DMS 273 (cell line): ENCODE data around the gene KCNQ1.

ENCODE experiments used
- DNase-seq: peaks from one replicate; lab custom pipeline; 2025; ENCODE audit not compliant: unreplicated experiment; lab: John Stamatoyannopoulos, UW

KCNQ1 gene

DNA sequence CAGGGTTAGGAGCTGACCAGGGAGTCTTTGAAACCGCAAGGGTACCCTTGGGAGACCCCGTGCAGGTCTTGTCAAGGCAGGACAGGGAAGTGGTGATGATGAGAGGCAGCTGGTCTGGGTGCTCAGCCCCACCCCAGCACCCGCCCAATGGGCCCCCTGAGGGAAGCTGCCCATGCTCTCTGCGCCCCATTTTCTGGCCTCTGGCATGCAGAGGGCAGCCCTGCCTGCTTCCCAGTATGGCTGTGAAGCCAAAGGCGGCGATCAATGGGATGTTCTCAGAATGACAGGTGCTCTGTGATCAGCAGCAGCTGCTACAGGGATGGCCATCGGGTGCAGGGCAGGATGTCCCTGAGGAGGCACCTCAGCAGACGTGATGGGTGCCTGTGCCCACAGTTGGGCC, 386.1 kb downstream of the KCNQ1 start:
- DNase-seq = no peak

- DNase-seq = no peak
These were observed 387.1 kb downstream of the KCNQ1 start for GRCh38 chr11:2831781-2832532.

DNA sequence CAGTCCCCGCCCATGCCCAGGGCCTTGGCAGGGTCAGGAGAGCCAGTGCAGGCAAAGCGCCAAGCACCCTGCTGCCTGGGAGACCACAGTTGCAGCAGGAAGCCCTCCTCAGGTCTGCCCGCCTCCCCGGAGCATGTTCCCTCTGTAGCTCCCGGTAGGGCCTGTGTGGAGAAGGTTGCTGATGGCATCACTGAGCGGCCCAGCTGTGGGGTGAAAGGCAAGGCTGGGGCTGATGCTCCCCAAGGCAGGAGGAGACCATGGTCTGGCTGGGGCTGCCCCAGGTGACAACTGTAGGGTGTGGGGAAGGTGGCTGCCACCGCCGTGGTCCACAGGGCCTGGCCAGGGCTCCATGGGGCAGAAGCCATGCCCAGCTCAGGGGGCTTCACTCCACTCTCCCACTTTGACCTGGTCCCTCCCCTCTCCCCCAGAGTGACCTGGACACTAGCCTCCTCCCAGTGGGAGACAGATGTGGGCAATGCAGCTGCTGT, 387.8 kb downstream of the KCNQ1 start:
- no peak for DNase-seq

GRCh38 chr11:2833051-2833715, 388.4 kb downstream of the KCNQ1 start:
- no peak for DNase-seq

- DNase-seq = no peak
These were observed 389.1 kb downstream of the KCNQ1 start for GRCh38 chr11:2833716-2834502.

DNA sequence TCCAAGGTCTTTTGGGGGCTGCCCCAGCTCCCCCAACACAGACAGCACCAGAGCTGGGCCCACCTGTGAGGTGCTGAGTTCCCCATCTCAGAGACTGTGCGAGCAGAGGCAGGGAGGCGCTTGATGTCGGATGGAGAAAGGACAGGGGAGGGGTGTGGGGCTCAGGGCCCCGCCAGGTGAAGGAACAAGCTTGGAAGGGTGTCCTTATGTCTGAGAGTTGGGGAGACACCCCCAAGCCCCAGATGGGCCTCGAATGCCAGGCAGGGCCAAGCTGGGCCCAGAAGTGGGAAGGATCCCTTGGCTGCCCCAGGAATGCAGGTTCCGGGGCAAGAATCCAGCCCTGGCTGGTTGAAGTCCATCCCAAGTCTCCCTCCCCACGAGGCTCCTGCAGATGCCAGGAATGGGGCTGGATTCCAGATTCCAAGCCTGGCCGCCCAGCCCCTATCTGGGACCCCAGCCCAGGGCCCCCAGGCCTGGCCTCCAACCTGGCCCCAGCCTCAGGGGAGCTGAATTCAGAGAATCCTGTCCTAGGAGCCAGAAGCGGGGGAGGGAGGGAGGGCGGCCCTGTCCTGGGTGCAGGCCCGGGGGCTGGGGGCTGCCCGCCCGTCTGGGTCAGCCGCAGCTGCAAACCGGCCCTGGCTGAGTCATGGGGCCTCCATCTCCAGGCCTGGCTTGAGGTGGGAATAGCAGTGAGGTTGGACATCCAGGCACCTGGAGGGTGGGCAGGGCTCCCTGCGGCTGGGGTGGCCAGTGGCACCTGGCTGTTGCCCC, 389.9 kb downstream of the KCNQ1 start:
- no peak for DNase-seq

DNA sequence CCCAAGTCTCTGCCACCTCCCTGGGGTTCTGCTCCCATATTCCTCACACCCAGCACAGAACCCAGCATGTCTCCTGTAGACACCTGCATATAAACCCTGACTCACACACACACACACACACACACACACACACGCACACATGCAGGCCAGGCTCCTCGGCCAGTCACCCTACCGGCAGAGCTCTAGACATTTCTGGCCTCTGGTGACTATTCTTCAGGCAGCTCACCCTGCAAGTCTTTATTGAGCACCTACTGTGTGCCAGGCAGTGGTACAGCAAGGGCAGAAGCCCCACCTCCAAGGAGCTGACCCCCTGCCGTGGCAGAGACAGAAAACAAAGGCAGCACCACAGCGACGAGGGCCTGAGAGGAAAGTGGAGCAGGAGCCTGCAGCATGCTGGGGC, 390.5 kb downstream of the KCNQ1 start:
- no peak for DNase-seq

DNA sequence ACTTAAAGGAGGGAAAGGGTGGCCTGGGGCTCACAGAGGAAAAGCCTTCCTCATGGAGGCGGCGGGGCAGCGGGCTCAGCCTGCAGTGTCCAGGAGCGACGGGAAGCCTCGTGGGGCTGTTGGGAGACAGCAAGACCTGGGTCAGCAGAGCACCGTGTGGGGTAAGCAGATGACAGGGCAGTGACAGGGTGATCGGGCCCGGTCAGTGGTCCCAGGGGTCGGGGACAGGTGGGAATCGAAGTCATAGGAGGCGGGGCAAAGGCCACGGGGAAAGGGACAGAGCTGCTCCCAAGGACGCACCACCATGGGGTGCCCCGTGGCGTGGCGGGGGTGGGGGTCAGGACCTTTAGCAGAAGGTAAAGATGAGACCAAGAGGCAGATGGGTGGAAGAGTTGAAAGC, 390.9 kb downstream of the KCNQ1 start:
- DNase-seq = no peak

DNA sequence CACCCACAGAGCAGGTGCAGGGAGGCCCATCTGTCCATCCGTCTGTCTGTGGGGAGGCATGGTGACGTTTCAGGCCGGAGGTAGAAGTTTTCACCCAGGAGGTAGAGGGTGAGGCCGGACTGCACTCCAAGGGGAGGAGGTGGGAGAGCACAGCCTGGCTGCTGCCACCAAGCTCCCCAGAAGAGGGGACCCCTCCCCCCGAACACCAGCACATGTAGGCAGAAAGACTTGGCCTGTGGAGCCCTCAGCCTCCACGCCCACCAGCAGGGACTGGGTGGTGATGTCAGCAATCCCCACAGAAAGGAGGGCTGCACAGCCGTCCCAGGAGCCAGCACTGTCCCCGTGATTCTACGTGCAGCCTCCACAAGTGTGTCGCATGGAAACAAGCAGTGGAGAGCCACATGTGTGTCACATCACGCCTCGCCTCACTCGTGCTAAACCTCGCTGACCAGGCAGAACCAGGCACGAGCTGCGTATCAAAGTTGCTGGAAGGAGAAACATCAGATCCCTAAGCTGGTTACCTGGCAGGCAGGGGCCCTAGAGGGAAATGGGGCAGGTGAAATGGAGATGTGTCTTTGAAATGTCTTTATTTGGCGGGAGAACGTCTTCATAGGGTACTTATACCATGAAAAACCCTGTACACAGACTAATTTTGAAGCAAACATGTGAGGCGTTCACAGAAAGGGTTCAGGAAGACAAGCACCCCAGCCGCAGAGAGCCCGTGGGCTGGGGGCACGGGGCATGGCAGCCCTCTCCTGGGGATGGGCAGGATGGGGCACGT, 391.7 kb downstream of the KCNQ1 start:
- no peak for DNase-seq

DNA sequence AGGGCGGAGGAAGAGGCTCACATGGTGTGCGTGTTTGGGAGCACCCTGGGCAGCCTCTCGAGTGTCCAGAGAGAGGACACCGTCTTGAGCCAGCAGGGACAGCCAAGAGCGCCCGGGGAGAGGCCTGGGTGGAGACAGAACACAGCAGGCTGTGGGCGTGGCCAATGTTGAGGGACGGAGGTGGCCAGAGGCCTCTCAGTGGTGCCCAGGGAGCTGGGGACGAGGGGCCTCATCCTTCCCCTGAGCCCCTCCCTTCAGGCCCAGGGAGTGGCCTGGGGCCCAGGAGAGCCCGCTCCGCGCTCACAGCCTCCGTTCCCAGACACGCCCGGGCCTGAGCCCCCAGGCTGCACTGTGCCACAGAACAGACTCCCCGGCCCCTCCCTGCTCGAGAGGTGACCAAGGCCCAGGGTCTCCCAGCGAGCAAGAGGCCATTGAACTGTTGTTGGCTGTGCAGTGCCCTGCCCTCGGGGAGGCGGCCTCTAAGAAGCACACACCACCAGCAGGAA, 392.3 kb downstream of the KCNQ1 start:
- no peak for DNase-seq

- no peak for DNase-seq
These were observed 392.8 kb downstream of the KCNQ1 start for GRCh38 chr11:2837651-2838050.

DNA sequence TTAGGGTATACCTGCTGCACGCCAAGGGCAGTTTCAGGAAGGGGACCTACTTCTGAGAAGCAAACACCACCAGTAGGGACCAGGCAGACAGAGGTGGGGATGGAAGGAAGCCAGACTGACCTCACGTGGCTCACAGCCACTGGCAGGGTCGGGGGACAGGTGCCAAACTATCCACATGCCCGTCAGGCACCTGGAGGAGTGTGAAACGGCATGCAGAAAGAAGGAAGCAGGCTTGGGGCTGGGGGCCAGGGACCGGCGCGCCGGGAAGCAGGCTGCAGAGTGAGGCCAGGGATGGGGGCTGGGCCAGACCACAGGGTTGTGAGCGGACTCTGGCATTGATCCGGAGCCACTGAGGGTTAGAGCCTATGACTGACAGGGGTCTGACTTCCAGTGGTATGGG, 393.3 kb downstream of the KCNQ1 start:
- DNase-seq = no peak

DNA sequence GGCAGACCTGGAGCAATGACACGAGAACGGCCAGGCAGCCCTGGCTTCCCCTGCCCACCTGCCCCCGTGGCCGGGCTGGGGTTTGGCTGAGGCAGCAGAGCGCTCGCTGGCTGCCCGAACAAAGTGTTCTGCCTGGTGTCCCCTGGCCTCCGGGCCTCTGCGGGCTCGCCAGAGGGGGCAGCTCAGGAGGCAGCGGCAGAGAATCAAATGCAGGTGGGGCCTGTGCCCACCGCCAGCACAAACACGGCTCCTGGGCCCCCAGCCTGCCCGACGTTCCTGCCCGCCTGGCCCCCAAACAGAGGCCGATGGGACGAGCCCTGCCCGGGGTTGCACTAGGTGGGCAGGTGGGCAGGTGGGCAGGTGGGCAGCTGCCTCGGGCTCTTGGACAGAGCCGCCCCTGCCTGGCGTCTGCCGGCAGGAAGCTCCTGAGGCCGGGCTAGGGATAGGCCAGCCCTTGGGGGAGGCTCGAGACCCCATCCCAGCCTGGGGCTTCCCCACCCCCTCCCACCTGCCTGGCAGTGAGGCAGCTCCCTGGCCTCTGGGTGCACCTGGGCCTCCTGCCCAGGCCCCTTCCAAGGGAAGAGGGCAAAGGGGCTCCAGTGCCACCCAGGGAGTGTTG, 394.0 kb downstream of the KCNQ1 start:
- DNase-seq = no peak

GRCh38 chr11:2839395-2839943, 394.7 kb downstream of the KCNQ1 start:
- DNase-seq = no peak

DNA sequence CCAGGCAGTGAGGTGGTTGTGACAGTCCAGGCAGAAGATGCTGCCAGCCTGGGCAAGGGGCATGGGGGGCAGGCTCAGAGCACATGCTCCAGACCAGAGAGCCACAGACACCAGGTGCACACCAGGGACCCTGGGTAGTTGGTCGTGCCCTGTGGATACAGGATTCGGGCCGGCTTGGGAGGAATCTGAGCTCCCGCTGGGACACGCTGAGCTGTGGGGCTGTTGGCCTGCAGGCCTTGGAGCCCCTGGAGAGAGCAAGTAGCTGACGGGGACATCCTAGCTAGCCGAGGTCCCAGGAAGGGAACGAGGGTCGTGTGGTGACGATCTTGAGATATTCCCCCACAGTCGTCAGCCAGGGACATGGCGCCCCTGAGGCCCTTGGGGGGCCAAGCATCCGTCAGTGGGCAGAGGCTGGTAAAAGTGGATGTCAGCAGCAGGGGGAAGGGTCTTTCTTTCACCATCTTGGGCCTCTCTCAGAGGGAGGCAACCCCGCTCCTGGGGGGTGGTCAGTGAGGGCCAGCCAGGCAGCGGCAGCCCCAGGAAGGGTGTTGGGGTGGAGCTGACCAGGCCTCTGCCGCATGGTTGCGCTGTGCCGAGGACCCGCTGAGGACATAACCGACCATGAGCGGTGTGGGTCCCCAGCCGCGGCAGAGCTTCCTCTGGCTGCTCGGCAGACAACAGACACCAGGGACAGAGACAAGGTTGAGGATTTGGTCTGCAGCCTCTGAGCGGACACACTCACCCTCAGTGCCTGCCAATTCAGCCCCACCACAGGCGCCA, 396.8 kb downstream of the KCNQ1 start:
- DNase-seq = no peak

GRCh38 chr11:2842876-2843275, 398.1 kb downstream of the KCNQ1 start:
- no peak for DNase-seq

- DNase-seq = no peak
These were observed 398.7 kb downstream of the KCNQ1 start for GRCh38 chr11:2843551-2843950.

DNA sequence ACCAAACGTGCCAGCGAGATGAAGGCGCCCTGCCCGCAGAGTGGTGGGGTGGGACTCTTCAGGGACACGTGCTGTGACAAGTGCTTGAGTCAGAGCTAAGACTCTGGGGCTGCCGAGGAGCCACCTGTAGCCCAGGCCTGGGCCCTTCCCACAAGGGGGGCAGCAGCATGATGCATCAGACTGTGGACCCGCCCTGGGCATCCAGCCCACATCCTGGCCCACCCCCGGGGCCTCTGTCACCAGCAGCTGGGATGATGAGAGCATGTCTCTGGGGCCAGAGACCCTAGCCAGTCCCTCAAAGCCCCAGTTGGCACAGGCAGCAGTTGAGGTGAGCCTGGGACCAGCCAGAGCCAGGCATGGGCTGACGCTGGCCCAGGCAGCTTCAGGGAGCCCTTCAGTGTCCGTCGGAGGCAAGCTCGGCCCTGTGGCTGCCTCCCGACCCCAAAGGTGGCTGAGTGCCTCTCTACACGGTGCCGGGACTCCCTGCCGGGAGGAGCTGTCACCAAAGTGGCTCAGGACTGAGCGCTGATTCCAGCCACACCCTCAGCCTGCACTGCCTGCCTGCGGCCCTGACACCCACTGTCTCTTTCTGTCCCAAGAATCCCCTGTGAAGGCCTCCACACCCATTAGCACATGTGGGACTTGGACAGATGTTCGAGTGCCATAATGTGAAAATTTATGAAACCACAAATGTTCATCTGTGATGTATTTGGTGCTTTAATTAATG, 399.5 kb downstream of the KCNQ1 start:
- DNase-seq = no peak
